Measurements from ENCODE around the gene HECTD2. TPM values are rescaled to one million over a fixed set of nuclear protein-coding genes. Genes with fewer than 3 reads are reported as not detected.
A peak's percentile ranks its signal among the peaks of the same experiment; 100 is the strongest.

The HECTD2 gene
- total RNA-seq, 1 donor from 2014 or later, result 23.2 TPM

- no peak for TF ChIP-seq CTCF (conservative IDR thresholded peaks at IDR 0.05)
These were observed 69.4 kb downstream of the HECTD2 start for GRCh38 chr10:91479583-91479982.

GRCh38 chr10:91487911-91488582 is 77.9 kb downstream of the HECTD2 start:
- Mint-ChIP-seq H3K27ac (ENCODE audit: unreplicated experiment) (no peak overlapping the region), H3K9me3 (no peaks in the 10 kb centered on the region), H3K27me3 (ENCODE audit: low read depth) (no peaks in the 10 kb centered on the region), H3K4me3 (no peak overlapping the region), H3K36me3 (ENCODE audit: low read depth) (no peaks in the 10 kb centered on the region), H3K4me1 (no peaks in the 10 kb centered on the region)
- TF ChIP-seq CTCF (conservative IDR thresholded peaks at IDR 0.05), result no peak
- no peak for DNase-seq (ENCODE audit: low read depth, low spot score)

More at GRCh38 chr10:91479583-91479982, 69.4 kb downstream of the HECTD2 start:
- no peak for DNase-seq (ENCODE audit: low read depth, low spot score)
- Mint-ChIP-seq H3K27me3 (ENCODE audit: low read depth) (no peaks in the 10 kb centered on the region), H3K27ac (ENCODE audit: unreplicated experiment) (no peak overlapping the region), H3K36me3 (ENCODE audit: low read depth) (peaks cover 2% of the 10 kb centered on the region), H3K4me3 (no peak overlapping the region), H3K4me1 (no peaks in the 10 kb centered on the region), H3K9me3 (no peaks in the 10 kb centered on the region)

GRCh38 chr10:91493313-91493712 is 83.2 kb downstream of the HECTD2 start:
- Mint-ChIP-seq H3K27me3 (ENCODE audit: low read depth) (no peaks in the 10 kb centered on the region), H3K36me3 (ENCODE audit: low read depth) (no peaks in the 10 kb centered on the region), H3K27ac (ENCODE audit: unreplicated experiment) (no peak overlapping the region), H3K4me3 (no peak overlapping the region), H3K4me1 (no peaks in the 10 kb centered on the region), H3K9me3 (no peaks in the 10 kb centered on the region)
- peak; percentile 69 for TF ChIP-seq CTCF (conservative IDR thresholded peaks at IDR 0.05)
- DNase-seq (ENCODE audit: low read depth, low spot score), result no peak

- no peaks in the 10 kb centered on the region for H3K4me1 Mint-ChIP-seq
- H3K36me3 Mint-ChIP-seq (ENCODE audit: low read depth), result peaks cover 8% of the 10 kb centered on the region
- no peak overlapping the region for H3K4me3 Mint-ChIP-seq
- H3K27me3 Mint-ChIP-seq (ENCODE audit: low read depth), result no peaks in the 10 kb centered on the region
- no peak for TF ChIP-seq CTCF (conservative IDR thresholded peaks at IDR 0.05)
- no peaks in the 10 kb centered on the region for H3K9me3 Mint-ChIP-seq
- no peak overlapping the region for H3K27ac Mint-ChIP-seq (ENCODE audit: unreplicated experiment)
- no peak for DNase-seq (ENCODE audit: low read depth, low spot score)
These were observed 85.3 kb downstream of the HECTD2 start for GRCh38 chr10:91495402-91495801.

GRCh38 chr10:91496016-91496415 is 85.9 kb downstream of the HECTD2 start:
- Mint-ChIP-seq H3K9me3 (no peaks in the 10 kb centered on the region), H3K36me3 (ENCODE audit: low read depth) (peaks cover 10% of the 10 kb centered on the region), H3K27me3 (ENCODE audit: low read depth) (no peaks in the 10 kb centered on the region), H3K4me1 (no peaks in the 10 kb centered on the region), H3K27ac (ENCODE audit: unreplicated experiment) (no peak overlapping the region), H3K4me3 (no peak overlapping the region)
- no peak for TF ChIP-seq CTCF (conservative IDR thresholded peaks at IDR 0.05)
- no peak for DNase-seq (ENCODE audit: low read depth, low spot score)
